ENCODE measurements around the gene MDH1. TPM values are rescaled to one million over a fixed set of nuclear protein-coding genes. Genes with fewer than 3 reads are reported as not detected.

The MDH1 gene
- total and polyA plus RNA-seq, 9 of the 15 experiments (the other 6 are each of a cell fraction or from before 2014, with no cell fraction given) = 191 to 1,225 (median 284) TPM

DNA sequence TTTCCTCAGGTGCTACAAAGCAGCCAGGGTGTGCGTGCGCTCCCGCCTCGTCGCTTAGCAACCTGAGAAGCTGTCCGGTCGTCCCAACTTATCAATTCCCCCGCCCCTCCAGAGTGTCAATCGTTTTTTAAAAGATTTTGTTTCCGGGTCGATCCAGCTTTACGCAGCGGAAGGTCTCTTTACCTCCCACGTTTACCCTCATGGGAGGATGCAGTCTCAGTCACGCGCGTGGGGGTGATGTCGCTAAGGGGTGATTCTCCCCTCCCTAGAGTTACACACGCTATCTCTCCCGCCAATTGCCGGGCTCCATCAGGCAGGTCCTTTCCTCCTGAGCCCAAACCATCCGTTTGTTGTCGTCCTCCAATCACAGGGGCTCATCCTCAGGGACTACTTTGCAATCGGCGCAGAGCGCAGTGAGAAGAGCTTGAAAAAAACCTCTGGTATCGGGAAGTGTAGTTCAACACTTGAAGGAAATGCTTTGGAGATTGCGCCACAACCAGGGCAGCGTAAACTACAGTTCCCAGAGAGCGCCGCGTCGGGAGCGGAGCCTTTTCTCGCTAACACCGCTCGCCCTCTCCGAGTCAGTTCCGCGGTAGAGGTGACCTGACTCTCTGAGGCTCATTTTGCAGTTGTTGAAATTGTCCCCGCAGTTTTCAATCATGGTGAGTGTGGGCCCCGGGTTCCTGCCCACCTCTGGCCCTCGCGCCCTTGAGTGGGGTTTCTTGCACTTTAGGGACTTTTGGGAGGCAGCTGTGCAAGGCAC is at the start of gene MDH1, which contains the start of gene WDPCP (continued):
- TF ChIP-seq, protein P1, sequence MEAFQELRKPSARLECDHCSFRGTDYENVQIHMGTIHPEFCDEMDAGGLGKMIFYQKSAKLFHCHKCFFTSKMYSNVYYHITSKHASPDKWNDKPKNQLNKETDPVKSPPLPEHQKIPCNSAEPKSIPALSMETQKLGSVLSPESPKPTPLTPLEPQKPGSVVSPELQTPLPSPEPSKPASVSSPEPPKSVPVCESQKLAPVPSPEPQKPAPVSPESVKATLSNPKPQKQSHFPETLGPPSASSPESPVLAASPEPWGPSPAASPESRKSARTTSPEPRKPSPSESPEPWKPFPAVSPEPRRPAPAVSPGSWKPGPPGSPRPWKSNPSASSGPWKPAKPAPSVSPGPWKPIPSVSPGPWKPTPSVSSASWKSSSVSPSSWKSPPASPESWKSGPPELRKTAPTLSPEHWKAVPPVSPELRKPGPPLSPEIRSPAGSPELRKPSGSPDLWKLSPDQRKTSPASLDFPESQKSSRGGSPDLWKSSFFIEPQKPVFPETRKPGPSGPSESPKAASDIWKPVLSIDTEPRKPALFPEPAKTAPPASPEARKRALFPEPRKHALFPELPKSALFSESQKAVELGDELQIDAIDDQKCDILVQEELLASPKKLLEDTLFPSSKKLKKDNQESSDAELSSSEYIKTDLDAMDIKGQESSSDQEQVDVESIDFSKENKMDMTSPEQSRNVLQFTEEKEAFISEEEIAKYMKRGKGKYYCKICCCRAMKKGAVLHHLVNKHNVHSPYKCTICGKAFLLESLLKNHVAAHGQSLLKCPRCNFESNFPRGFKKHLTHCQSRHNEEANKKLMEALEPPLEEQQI (IDR thresholded peaks at IDR 0.05) = peak; percentile 52; the same call in 1 of the 2 replicates
- TF ChIP-seq RBM25 (IDR thresholded peaks at IDR 0.05; ENCODE audit: low read depth, low read length, severe bottlenecking) (peak; percentile 17), LEF1 (IDR thresholded peaks at IDR 0.05) (no peak), MAZ (CRISPR knock-in tag; conservative IDR thresholded peaks at IDR 0.05 in 1 of 2, IDR thresholded peaks at IDR 0.05 in 1 of 2) (no peak; a peak in 1 of 4 replicates), KLF1 (tag; IDR thresholded peaks at IDR 0.05) (0 out of 2 replicates have a peak, but pooled peaks have one; percentile 35), SMAD4 (CRISPR knock-in tag; conservative IDR thresholded peaks at IDR 0.05) (peak; percentile 76), EZH2 (IDR thresholded peaks at IDR 0.05; ENCODE audit: borderline replicate concordance, low read depth, low read length) (no peak), CBX8 (IDR thresholded peaks at IDR 0.05; ENCODE audit: borderline replicate concordance, extremely low read depth, low read depth, low read length, poor library complexity, severe bottlenecking) (no peak), ZNF354B (CRISPR knock-in tag; IDR thresholded peaks at IDR 0.05) (no peak)
- TF ChIP-seq, protein P2, sequence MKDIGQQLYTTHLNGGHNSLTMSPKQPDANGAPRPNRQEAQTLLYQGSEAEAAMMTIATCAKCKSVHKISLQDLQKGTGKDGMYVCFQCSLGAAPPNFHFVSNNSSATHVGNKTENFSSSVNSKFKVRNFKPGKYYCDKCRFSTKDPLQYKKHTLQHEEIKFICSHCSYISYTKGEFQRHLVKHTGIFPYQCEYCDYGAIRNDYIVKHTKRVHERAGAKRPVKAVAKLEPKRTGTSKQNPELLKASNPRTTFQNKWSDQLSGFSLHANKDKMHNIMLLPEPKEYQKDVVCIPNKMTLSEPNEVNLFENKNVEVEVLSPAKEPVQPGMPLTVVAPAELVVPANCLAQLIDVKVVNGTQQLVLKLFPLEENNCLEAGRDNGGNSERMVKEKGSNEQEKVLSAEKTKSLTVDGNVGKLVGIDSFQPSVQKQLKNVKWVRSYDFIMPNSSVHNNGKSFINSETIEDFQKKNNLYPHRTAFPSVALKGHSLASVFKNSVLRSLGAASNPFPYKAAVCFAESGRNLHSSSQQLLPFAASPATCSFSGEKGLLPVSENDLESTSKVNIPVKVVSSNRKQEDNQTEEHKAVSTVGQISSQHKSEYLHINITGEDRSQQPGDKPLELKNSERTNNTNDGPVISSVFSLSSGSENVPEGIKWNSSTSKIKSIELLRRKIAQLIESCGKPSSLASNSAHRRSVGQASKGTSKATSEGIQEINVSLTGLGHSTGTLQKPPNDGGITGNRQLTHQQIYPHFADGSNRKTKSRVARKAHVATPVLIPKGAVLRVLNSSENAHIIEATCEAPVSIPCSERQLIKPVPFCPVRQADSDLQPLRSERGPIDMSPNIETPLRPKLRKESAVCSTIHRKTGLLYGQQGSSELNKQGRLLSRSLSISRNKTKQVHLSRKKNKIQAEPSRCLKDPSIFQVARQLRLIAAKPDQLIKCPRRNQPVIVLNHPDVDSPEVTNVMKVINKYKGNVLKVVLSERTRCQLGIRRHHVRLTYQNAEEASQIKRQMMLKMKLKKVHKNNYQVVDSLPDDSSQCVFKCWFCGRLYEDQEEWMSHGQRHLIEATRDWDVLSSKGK (CRISPR knock-in tag; IDR thresholded peaks at IDR 0.05) = no peak
- TF ChIP-seq, protein P3, sequence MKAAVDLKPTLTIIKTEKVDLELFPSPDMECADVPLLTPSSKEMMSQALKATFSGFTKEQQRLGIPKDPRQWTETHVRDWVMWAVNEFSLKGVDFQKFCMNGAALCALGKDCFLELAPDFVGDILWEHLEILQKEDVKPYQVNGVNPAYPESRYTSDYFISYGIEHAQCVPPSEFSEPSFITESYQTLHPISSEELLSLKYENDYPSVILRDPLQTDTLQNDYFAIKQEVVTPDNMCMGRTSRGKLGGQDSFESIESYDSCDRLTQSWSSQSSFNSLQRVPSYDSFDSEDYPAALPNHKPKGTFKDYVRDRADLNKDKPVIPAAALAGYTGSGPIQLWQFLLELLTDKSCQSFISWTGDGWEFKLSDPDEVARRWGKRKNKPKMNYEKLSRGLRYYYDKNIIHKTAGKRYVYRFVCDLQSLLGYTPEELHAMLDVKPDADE (conservative IDR thresholded peaks at IDR 0.05; ENCODE audit: control insufficient read depth, low read depth, low read length) = peak; percentile 98
- TF ChIP-seq, protein P4, sequence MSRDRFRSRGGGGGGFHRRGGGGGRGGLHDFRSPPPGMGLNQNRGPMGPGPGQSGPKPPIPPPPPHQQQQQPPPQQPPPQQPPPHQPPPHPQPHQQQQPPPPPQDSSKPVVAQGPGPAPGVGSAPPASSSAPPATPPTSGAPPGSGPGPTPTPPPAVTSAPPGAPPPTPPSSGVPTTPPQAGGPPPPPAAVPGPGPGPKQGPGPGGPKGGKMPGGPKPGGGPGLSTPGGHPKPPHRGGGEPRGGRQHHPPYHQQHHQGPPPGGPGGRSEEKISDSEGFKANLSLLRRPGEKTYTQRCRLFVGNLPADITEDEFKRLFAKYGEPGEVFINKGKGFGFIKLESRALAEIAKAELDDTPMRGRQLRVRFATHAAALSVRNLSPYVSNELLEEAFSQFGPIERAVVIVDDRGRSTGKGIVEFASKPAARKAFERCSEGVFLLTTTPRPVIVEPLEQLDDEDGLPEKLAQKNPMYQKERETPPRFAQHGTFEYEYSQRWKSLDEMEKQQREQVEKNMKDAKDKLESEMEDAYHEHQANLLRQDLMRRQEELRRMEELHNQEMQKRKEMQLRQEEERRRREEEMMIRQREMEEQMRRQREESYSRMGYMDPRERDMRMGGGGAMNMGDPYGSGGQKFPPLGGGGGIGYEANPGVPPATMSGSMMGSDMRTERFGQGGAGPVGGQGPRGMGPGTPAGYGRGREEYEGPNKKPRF (IDR thresholded peaks at IDR 0.05; ENCODE audit: low read depth, low read length) = no peak
- TF ChIP-seq, protein P5, sequence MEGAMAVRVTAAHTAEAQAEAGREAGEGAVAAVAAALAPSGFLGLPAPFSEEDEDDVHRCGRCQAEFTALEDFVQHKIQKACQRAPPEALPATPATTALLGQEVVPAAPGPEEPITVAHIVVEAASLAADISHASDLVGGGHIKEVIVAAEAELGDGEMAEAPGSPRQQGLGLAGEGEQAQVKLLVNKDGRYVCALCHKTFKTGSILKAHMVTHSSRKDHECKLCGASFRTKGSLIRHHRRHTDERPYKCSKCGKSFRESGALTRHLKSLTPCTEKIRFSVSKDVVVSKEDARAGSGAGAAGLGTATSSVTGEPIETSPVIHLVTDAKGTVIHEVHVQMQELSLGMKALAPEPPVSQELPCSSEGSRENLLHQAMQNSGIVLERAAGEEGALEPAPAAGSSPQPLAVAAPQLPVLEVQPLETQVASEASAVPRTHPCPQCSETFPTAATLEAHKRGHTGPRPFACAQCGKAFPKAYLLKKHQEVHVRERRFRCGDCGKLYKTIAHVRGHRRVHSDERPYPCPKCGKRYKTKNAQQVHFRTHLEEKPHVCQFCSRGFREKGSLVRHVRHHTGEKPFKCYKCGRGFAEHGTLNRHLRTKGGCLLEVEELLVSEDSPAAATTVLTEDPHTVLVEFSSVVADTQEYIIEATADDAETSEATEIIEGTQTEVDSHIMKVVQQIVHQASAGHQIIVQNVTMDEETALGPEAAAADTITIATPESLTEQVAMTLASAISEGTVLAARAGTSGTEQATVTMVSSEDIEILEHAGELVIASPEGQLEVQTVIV (CRISPR knock-in tag; IDR thresholded peaks at IDR 0.05; ENCODE audit: borderline replicate concordance) = no peak

Data from K562 (cell line).